PC-9 (cell line): ENCODE measurements around the gene FHAD1. TPM values are rescaled to one million over a fixed set of nuclear protein-coding genes. Genes with fewer than 3 reads are reported as not detected.

Experiments used
- BruUV-seq: library from RNA; stranded (reverse); fragments of 400-500 nt; replicated peaks from 2 replicates; lab custom pipeline; 2021; lab: Mats Ljungman, UMichigan
- CTCF ChIA-PET: fragments of 300-600 bp; sonication (Branson Sonifier 250); formaldehyde crosslinking; loops from one replicate; lab custom pipeline; 2022; ENCODE audit warnings: antibody characterized with exemption; lab: Charles Lee
- POLR2A ChIA-PET: fragments of 300-600 bp; sonication (Branson Sonifier 250); formaldehyde crosslinking; loops from one replicate; lab custom pipeline; 2022; ENCODE audit warnings: antibody characterized with exemption; ENCODE audit not compliant: unreplicated experiment; lab: Charles Lee
- DNase-seq, 2 experiments: peaks; one replicate each; pipeline versions ENCODE4 v3.0.0 to v3.0.0-alpha.2; 2015 to 2022; ENCODE audit warnings: mixed read lengths in 1 of 2
- H2AFZ ChIP-seq: fragments of 200-600 bp; sonication (generic); 2 replicates; pipeline ENCODE4 v1.8.1; 2017; ENCODE audit warnings: antibody characterized with exemption
- H3F3A ChIP-seq: fragments of 200-600 bp; sonication (generic); 2 replicates; pipeline ENCODE4 v1.8.1; 2017; ENCODE audit warnings: antibody characterized with exemption, mild to moderate bottlenecking, low read depth; ENCODE audit not compliant: insufficient read depth
- H3K27ac ChIP-seq: fragments of 200-600 bp; sonication (generic); 2 replicates; pipeline ENCODE4 v1.6.1; 2016; ENCODE audit warnings: mixed run types
- H3K27me3 ChIP-seq: fragments of 200-600 bp; sonication (generic); 2 replicates; pipeline ENCODE4 v1.6.1; 2016; ENCODE audit warnings: low read depth, mixed run types; ENCODE audit not compliant: insufficient read depth
- H3K36me3 ChIP-seq: fragments of 200-600 bp; sonication (generic); 2 replicates; pipeline ENCODE4 v1.6.1; 2016; ENCODE audit warnings: low read depth, mixed run types
- H3K4me1 ChIP-seq: fragments of 200-600 bp; sonication (generic); replicated peaks from 2 replicates; pipeline ENCODE4 v1.6.1; 2016; ENCODE audit warnings: mixed run types; ENCODE audit not compliant: insufficient read depth
- H3K4me2 ChIP-seq: fragments of 200-600 bp; sonication (generic); 2 replicates; pipeline ENCODE4 v1.6.1; 2017; ENCODE audit warnings: mixed run types
- H3K4me3 ChIP-seq: fragments of 200-600 bp; sonication (generic); 2 replicates; pipeline ENCODE4 v1.6.1; 2016; ENCODE audit warnings: mixed run types
- H3K79me2 ChIP-seq: fragments of 200-600 bp; sonication (generic); 2 replicates; pipeline ENCODE4 v1.6.1; 2017; ENCODE audit warnings: low read depth, mixed run types
- H3K9me2 ChIP-seq: fragments of 200-600 bp; sonication (generic); 2 replicates; pipeline ENCODE4 v1.8.1; 2017; ENCODE audit warnings: mild to moderate bottlenecking; ENCODE audit not compliant: insufficient read depth
- H3K9me3 ChIP-seq: fragments of 200-600 bp; sonication (generic); 2 replicates; pipeline ENCODE4 v1.8.1; 2016; ENCODE audit warnings: low read depth; ENCODE audit not compliant: insufficient read depth
- H4K20me1 ChIP-seq: fragments of 200-600 bp; sonication (generic); 2 replicates; pipeline ENCODE4 v1.8.1; 2017; ENCODE audit not compliant: insufficient read depth
- CTCF ChIP-seq: fragments of 200-600 bp; sonication (generic); conservative IDR thresholded peaks from 2 replicates; pipeline ENCODE4 v1.6.1; 2017; ENCODE audit warnings: mixed run types, antibody characterized with exemption, mild to moderate bottlenecking, moderate library complexity
- EZH2 ChIP-seq: fragments of 200-600 bp; sonication (generic); IDR thresholded peaks from 2 replicates; pipeline ENCODE4 v1.8.0; 2017; ENCODE audit warnings: antibody characterized with exemption, low read depth
- intact Hi-C: fragments of 100-400 bp; cut with micrococcal nuclease; formaldehyde crosslinking; loops from one replicate; pipeline ENCODE4 v1.10.0; 2022; ENCODE audit not compliant: unreplicated experiment
- total RNA-seq: library from RNA; stranded (reverse); gene quantifications from 2 replicates; pipeline ENCODE4 v1.2.3, GENCODE V29; 2021

Gene FHAD1
- total RNA-seq, 1 experiment from 2014 or later: 6.9 TPM

DNA sequence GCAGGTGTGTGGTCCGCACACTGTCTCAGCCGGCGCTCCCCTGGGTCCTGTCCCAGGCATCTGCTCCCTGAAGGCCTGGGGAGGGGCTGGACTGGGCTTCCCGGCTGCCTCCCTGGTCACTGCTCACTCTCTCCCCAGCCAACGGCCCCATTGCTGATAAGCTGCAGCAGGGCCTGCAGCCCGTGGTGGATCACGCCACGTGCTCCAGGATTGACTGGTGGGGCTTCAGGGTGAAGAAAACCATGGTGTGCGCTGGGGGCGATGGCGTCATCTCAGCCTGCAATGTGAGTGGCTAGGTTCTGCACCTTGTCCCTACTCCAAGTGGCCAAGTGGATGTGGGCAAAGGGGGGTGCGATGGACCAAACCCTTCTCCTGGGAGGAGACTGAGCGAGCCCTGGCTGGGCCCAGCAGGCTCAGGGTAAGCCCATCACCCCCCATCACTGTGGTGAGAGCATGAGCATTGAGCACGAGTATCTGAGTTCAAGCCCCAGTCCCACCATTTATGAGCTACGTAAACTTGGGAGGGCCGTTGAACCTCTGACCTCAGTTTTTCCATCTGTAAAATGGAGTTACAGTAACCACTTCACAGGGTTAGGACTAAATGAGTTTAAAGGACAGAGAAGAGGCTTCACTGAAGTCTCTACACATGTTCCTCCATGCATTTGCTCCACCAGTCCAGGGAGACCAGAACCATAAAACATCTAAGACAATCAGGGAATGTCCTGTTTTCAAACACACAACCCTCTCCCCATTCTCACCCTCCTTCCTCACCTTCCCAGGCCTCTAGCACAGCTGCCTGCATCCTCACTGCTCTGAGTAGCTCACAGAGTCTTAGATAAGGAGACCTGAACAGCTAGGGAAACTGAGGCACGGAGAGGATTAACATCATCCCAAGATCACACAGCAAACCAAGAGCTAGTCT, 197.7 kb downstream of the FHAD1 start:
- DNase-seq: no peak
- Histone ChIP-seq H3K4me2 (no peak overlapping the region), H3K9me3 (no peaks in the 10 kb centered on the region), H4K20me1 (no peaks in the 10 kb centered on the region), H3K4me1 (no peaks in the 10 kb centered on the region), H3K27me3 (no peaks in the 10 kb centered on the region), H3K27ac (no peak overlapping the region), H3K4me3 (no peak overlapping the region), H3F3A (no peaks in the 10 kb centered on the region), H3K36me3 (no peaks in the 10 kb centered on the region), H3K9me2 (no peaks in the 10 kb centered on the region), H3K79me2 (no peaks in the 10 kb centered on the region), H2AFZ (no peak overlapping the region)
- CTCF ChIA-PET: no interaction called here
- POLR2A ChIA-PET: no interaction called here
- no peak for TF ChIP-seq CTCF
- no peak for TF ChIP-seq EZH2
- BruUV-seq: no TSS peak
- intact Hi-C loops: no loop called here

DNA sequence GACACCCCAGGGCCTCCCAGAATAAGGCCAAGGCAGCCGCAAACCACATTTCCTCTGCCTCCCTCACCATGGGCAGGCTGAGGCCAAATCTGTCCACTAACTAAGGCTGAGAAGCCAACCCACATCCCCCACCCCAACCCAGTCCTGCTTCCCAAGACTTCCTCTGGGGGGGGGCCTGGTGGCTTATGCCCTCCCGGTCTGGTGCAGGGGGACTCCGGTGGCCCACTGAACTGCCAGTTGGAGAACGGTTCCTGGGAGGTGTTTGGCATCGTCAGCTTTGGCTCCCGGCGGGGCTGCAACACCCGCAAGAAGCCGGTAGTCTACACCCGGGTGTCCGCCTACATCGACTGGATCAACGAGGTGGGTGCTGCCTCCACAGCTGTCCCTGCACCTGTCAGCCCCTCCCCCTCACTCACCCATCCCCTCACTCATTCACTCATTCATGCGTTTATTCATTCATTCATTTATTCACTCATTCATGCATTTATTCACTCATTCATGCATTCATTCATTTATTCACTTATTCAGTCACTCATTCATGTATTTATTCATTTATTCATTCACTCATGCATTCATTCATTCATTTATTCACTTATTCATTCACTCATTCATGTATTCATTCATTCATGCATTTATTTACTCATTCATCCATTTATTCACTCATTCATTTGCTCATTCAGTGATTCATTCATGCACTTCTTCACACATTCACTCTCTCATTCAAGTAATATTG, 198.5 kb downstream of the FHAD1 start:
- CTCF ChIA-PET: no interaction called here

DNA sequence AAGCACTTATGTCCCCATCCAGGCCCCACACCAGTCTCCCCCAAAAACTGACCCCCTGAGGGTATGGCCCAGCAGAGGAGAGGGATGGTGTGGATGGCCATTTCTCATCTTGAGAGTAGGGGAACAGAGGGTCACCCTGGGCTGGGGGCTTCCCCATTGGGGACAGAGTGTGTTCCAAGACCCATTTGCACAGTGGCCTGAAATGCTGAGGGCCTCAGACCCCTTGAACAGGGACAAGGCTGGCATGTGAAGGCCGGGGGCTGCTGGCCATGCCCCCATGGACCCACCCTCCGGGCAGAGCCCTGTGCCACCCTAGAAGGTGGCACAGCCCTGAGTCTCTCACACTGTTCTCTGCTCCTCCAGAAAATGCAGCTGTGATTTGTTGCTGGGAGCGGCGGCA, 199.2 kb downstream of the FHAD1 start:
- H3K4me2 ChIP-seq: no peak overlapping the region
- H3K27ac ChIP-seq: no peak overlapping the region
- H2AFZ ChIP-seq: no peak overlapping the region
- DNase-seq: no peak
- H3K9me2 ChIP-seq: no peaks in the 10 kb centered on the region
- H3K4me3 ChIP-seq: no peak overlapping the region
- H3K4me1 ChIP-seq: no peaks in the 10 kb centered on the region
- CTCF ChIA-PET: no interaction called here
- no peaks in the 10 kb centered on the region for H3F3A ChIP-seq
- BruUV-seq: no TSS peak
- intact Hi-C loops: no loop called here
- H3K27me3 ChIP-seq: no peaks in the 10 kb centered on the region
- TF ChIP-seq EZH2 (no peak), CTCF (no peak)
- no peaks in the 10 kb centered on the region for H3K79me2 ChIP-seq
- no peaks in the 10 kb centered on the region for H4K20me1 ChIP-seq
- no peaks in the 10 kb centered on the region for H3K9me3 ChIP-seq
- POLR2A ChIA-PET: no interaction called here
- H3K36me3 ChIP-seq: no peaks in the 10 kb centered on the region

More for the DNA sequence above, 198.5 kb downstream of the FHAD1 start:
- Histone ChIP-seq H3K9me3 (no peaks in the 10 kb centered on the region), H3K36me3 (no peaks in the 10 kb centered on the region), H3F3A (no peaks in the 10 kb centered on the region), H4K20me1 (no peaks in the 10 kb centered on the region), H3K27me3 (no peaks in the 10 kb centered on the region), H3K4me3 (no peak overlapping the region), H3K27ac (no peak overlapping the region), H3K4me1 (no peaks in the 10 kb centered on the region), H2AFZ (no peak overlapping the region), H3K9me2 (no peaks in the 10 kb centered on the region), H3K79me2 (no peaks in the 10 kb centered on the region), H3K4me2 (no peak overlapping the region)
- POLR2A ChIA-PET: no interaction called here
- no TSS peak for BruUV-seq
- TF ChIP-seq CTCF: no peak
- no peak for TF ChIP-seq EZH2
- no peak for DNase-seq
- intact Hi-C loops: no loop called here

Other genes starting within 250 kb of the FHAD1 start
- 11.7 and 12.7 TPM in 2 replicates for gene TMEM51, start 93.5 kb upstream of the FHAD1 start, total RNA-seq
- gene EFHD2, start 162.7 kb downstream of the FHAD1 start, total RNA-seq: 129 and 160 TPM in 2 replicates
- gene CTRC, start 191.2 kb downstream of the FHAD1 start, total RNA-seq: not detected in 2 replicates
- gene CELA2A, start 209.5 kb downstream of the FHAD1 start, total RNA-seq: not detected in 2 replicates
- not detected in 2 replicates for gene CELA2B, start 228.9 kb downstream of the FHAD1 start, total RNA-seq